Body of pancreas (tissue), 4 donors: Measurements from ENCODE around the gene GRB10. TPM values are rescaled to one million over a fixed set of nuclear protein-coding genes. Genes with fewer than 3 reads are reported as not detected.

Experiments
- ATAC-seq: fragments of 150-250 bp; one replicate; pipeline ENCODE4 v1.9.1; 2016
- DNase-seq, 4 donors: peaks; one replicate each; pipeline ENCODE4 v3.0.0-alpha.2; 2019
- H3K27ac ChIP-seq, 4 donors: fragments of 200-600 bp; sonication (generic); 1 replicate in 3 of 4; 2 replicates in 1 of 4; pipeline versions ENCODE4 v1.5.1 to v1.6.1; 2016 to 2019; ENCODE audit warnings: mild to moderate bottlenecking in 1 of 4, mixed read lengths in 1 of 4, moderate library complexity in 1 of 4
- H3K27me3 ChIP-seq, 2 donors: fragments of 200-600 bp; sonication (generic); one replicate each; pipeline ENCODE4 v1.6.0; 2016; ENCODE audit warnings: mild to moderate bottlenecking in 1 of 2
- H3K36me3 ChIP-seq, 2 donors: fragments of 200-600 bp; sonication (generic); replicated peaks in 1 of 2; 2 replicates each; pipeline ENCODE4 v1.5.1; 2016; ENCODE audit warnings: low read depth in 2 of 2; ENCODE audit not compliant: insufficient read depth in 1 of 2
- H3K4me1 ChIP-seq: fragments of 200-600 bp; sonication (generic); one replicate; pipeline ENCODE4 v1.6.0; 2016
- H3K4me3 ChIP-seq, 2 donors: fragments of 200-600 bp; sonication (generic); 1 replicate in 1 of 2; 2 replicates in 1 of 2; pipeline ENCODE4 v1.5.1; 2016 to 2019
- H3K9me3 ChIP-seq, 3 donors: fragments of 200-600 bp; sonication (generic); 1 replicate in 2 of 3; 2 replicates in 1 of 3; pipeline ENCODE4 v1.5.1; 2016
- POLR2A ChIP-seq, 3 donors: fragments of 450-650 bp; IDR thresholded peaks; one replicate each; pipeline ENCODE4 v1.6.1; 2016; ENCODE audit warnings: antibody characterized with exemption in 3 of 3, mild to moderate bottlenecking in 2 of 3
- WGBS, 2 donors: methylation state at CpG; one replicate each; pipeline ENCODE4 v1.1.5; 2017; 5-methylcytosine and 5-hydroxymethylcytosine counted together
- intact Hi-C: fragments of 100-400 bp; cut with DNase I; formaldehyde crosslinking; loops from one replicate; pipeline ENCODE4 v1.15.1; 2023
- total RNA-seq, 2 donors: library from RNA; depleted of rRNA; stranded (reverse); fragments of >200 nt; gene quantifications; one replicate each; pipeline ENCODE4 v1.1.0, GENCODE V29; 2016
- TF ChIP-seq, protein P1 (sequence below), 7 experiments: fragments of 450-650 bp in 4 of 7; fragments of 200-600 bp in 3 of 7; sonication (generic) in 3 of 7; IDR thresholded peaks; one replicate each; pipeline ENCODE4 v1.5.1; 2016 to 2019; ENCODE audit warnings: antibody characterized with exemption in 7 of 7

The GRB10 gene
- total RNA-seq, 2 donors from 2014 or later, result 130 to 229 TPM

DNA sequence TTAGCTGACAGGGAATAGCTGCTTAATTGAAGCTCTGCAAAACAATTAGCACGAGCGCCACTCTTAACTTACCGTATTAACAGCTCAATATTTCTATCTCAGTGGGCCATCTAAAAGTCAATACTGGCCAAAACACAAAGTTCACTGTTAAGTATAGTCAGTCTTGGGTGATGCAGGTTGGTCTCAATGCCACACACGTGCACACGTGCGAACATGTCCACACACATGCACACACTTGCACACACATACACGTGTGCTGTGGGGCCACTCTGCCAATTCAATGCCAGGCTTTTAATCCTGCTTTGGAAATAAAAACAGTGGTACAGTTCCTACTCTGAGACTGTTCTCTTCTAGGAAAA, 105.1 kb downstream of the GRB10 start:
- Histone ChIP-seq H3K27me3 (no peaks in the 10 kb centered on the region), H3K9me3 (no peaks in the 10 kb centered on the region), H3K4me3 (no peak overlapping the region), H3K36me3 (peaks cover 0 to 8% of the 10 kb centered on the region in 2 donors), H3K4me1 (peaks cover 87% of the 10 kb centered on the region), H3K27ac (peak overlapping the region; percentile 53 to 67 (median 64))
- DNase-seq, result peak in 1 of 4 donors; percentile 41
- TF ChIP-seq, protein P1, sequence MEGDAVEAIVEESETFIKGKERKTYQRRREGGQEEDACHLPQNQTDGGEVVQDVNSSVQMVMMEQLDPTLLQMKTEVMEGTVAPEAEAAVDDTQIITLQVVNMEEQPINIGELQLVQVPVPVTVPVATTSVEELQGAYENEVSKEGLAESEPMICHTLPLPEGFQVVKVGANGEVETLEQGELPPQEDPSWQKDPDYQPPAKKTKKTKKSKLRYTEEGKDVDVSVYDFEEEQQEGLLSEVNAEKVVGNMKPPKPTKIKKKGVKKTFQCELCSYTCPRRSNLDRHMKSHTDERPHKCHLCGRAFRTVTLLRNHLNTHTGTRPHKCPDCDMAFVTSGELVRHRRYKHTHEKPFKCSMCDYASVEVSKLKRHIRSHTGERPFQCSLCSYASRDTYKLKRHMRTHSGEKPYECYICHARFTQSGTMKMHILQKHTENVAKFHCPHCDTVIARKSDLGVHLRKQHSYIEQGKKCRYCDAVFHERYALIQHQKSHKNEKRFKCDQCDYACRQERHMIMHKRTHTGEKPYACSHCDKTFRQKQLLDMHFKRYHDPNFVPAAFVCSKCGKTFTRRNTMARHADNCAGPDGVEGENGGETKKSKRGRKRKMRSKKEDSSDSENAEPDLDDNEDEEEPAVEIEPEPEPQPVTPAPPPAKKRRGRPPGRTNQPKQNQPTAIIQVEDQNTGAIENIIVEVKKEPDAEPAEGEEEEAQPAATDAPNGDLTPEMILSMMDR (IDR thresholded peaks at IDR 0.05), result no peak
- TF ChIP-seq POLR2A (IDR thresholded peaks at IDR 0.05), result no peak
- WGBS, 2 donors, result 16 to 27% methylated on average over 7 of the region's 7 CpGs
- intact Hi-C loops, result no loop called here
- peak; percentile 66 for ATAC-seq

GRCh38 chr7:50676740-50677637, 105.7 kb downstream of the GRB10 start:
- TF ChIP-seq POLR2A (IDR thresholded peaks at IDR 0.05), result peak in 1 of 3 donors; percentile 13
- TF ChIP-seq, protein P1 (IDR thresholded peaks at IDR 0.05), result no peak
- DNase-seq (no peak), ATAC-seq (peak; percentile 45)
- peaks cover 83% of the 10 kb centered on the region for H3K4me1 ChIP-seq
- no peak overlapping the region for H3K4me3 ChIP-seq
- whole genome bisulfite sequencing, 2 donors, result 28 to 33% methylated on average over 13 of the region's 13 CpGs
- H3K9me3 ChIP-seq, result no peaks in the 10 kb centered on the region
- intact Hi-C loops, result no loop called here
- no peaks in the 10 kb centered on the region for H3K27me3 ChIP-seq
- peak overlapping the region; percentile 53 to 67 (median 64) for H3K27ac ChIP-seq
- H3K36me3 ChIP-seq, result peaks cover 0 to 8% of the 10 kb centered on the region in 2 donors

DNA sequence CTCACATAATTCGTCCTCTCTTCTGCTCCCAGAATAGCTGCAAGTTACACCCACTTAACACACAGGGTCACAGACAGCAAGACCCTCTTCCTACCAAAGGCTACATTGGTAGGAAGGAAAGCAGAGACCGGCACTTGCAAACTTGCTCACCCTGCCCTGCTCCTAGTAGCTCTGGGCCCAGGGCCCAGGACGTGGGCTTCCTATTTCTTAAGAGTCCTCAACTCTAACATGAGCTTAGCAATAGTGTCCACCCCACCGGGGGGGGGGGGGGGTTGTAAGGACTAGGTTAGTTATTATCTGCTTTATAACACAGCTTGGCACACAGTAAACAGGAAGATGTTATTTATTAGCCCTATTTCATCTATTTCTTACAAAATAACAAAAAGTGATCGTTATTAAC, 106.6 kb downstream of the GRB10 start:
- peaks cover 0 to 8% of the 10 kb centered on the region in 2 donors for H3K36me3 ChIP-seq
- intact Hi-C loops, result no loop called here
- no peaks in the 10 kb centered on the region for H3K9me3 ChIP-seq
- H3K27ac ChIP-seq, result peak overlapping the region in 3 of 4 donors; percentile 61 to 67 (median 67)
- H3K4me1 ChIP-seq, result peaks cover 82% of the 10 kb centered on the region
- no peak for DNase-seq
- no peak overlapping the region for H3K4me3 ChIP-seq
- ATAC-seq, result no peak
- 25 to 36% methylated on average over 5 of the region's 5 CpGs for WGBS, 2 donors
- TF ChIP-seq, protein P1 (IDR thresholded peaks at IDR 0.05), result no peak
- no peak for TF ChIP-seq POLR2A (IDR thresholded peaks at IDR 0.05)
- H3K27me3 ChIP-seq, result no peaks in the 10 kb centered on the region

GRCh38 chr7:50674896-50675835, 107.5 kb downstream of the GRB10 start:
- H3K27ac ChIP-seq, result peak overlapping the region in 2 of 4 donors; percentile 67
- intact Hi-C loops, result no loop called here
- no peaks in the 10 kb centered on the region for H3K27me3 ChIP-seq
- peaks cover 80% of the 10 kb centered on the region for H3K4me1 ChIP-seq
- DNase-seq (no peak), ATAC-seq (no peak)
- no peak overlapping the region for H3K4me3 ChIP-seq
- 74 to 82% methylated on average over 11 of the region's 11 CpGs for WGBS, 2 donors
- TF ChIP-seq POLR2A (IDR thresholded peaks at IDR 0.05), result no peak
- TF ChIP-seq, protein P1 (IDR thresholded peaks at IDR 0.05), result no peak
- no peaks in the 10 kb centered on the region for H3K9me3 ChIP-seq
- peaks cover 0 to 8% of the 10 kb centered on the region in 2 donors for H3K36me3 ChIP-seq
